Fibroblast of lung (primary cell): ENCODE data around the gene CYP4F22. TPM values are rescaled to one million over a fixed set of nuclear protein-coding genes. Genes with fewer than 3 reads are reported as not detected.
"Not testable (repeated sequence)": the region's sequence is repeated elsewhere in the genome, so short reads cannot be mapped to it uniquely, and the experiment has no call there.

Source experiments
- DNase-seq, 2 donors: peaks; one replicate each; pipeline versions ENCODE4 v3.0.0 to v3.0.0-alpha.2; 2010; ENCODE audit warnings: low read depth in 2 of 2
- H2AFZ ChIP-seq: 2 replicates; pipeline ENCODE4 v1.5.1; 2012; ENCODE audit warnings: low read length, control low read depth, inconsistent platforms
- H3K27ac ChIP-seq: 2 replicates; pipeline ENCODE4 v1.5.1; 2011; ENCODE audit warnings: low read length, control low read depth; ENCODE audit not compliant: insufficient read depth
- H3K27me3 ChIP-seq: 2 replicates; pipeline ENCODE4 v1.5.1; 2011; ENCODE audit warnings: mild to moderate bottlenecking, low read length; ENCODE audit not compliant: control insufficient read depth, insufficient read depth
- H3K36me3 ChIP-seq: 2 replicates; pipeline ENCODE4 v1.5.1; 2011; ENCODE audit warnings: low read length; ENCODE audit not compliant: control insufficient read depth, insufficient read depth
- H3K4me1 ChIP-seq: 2 replicates; pipeline ENCODE4 v1.5.1; 2011; ENCODE audit warnings: low read length; ENCODE audit not compliant: control insufficient read depth, insufficient read depth; ENCODE audit errors: extremely low read depth
- H3K4me2 ChIP-seq: 2 replicates; pipeline ENCODE4 v1.5.1; 2011; ENCODE audit warnings: low read length, control low read depth; ENCODE audit not compliant: insufficient read depth; ENCODE audit errors: extremely low read depth
- H3K4me3 ChIP-seq, 4 experiments: fragments of 200-600 bp in 1 of 4; sonication (generic) in 1 of 4; replicated peaks in 1 of 4; 2 replicates each; pipeline ENCODE4 v1.5.1; 2011 to 2016; ENCODE audit warnings: low read length in 4 of 4, low read depth in 3 of 4, mild to moderate bottlenecking in 3 of 4, control low read depth in 2 of 4, inconsistent platforms in 1 of 4, mixed read lengths in 1 of 4; ENCODE audit not compliant: insufficient read depth in 1 of 4; ENCODE audit errors: control extremely low read depth in 1 of 4
- H3K79me2 ChIP-seq: 2 replicates; pipeline ENCODE4 v1.5.1; 2012; ENCODE audit warnings: mild to moderate bottlenecking, low read length, inconsistent platforms; ENCODE audit not compliant: control insufficient read depth, insufficient read depth
- H3K9ac ChIP-seq: 2 replicates; pipeline ENCODE4 v1.5.1; 2011; ENCODE audit warnings: mild to moderate bottlenecking, low read length, control low read depth; ENCODE audit not compliant: insufficient read depth
- H3K9me3 ChIP-seq: 2 replicates; pipeline ENCODE4 v1.5.1; 2012; ENCODE audit warnings: low read depth, low read length; ENCODE audit not compliant: control insufficient read depth, insufficient read depth
- H4K20me1 ChIP-seq: 2 replicates; pipeline ENCODE4 v1.5.1; 2011; ENCODE audit warnings: low read length; ENCODE audit not compliant: control insufficient read depth, insufficient read depth; ENCODE audit errors: extremely low read depth
- EZH2 ChIP-seq: IDR thresholded peaks from 2 replicates; pipeline ENCODE4 v1.5.1; 2012; ENCODE audit warnings: low read length, control low read depth, mild to moderate bottlenecking; ENCODE audit errors: missing control alignments
- polyA plus RNA-seq, 2 donors: library from polyadenylated mRNA; depleted of rRNA in 1 of 2; stranded (reverse) in 1 of 2; unstranded in 1 of 2; fragments of >200 nt; gene quantifications; 2 replicates each; pipeline ENCODE4 v1.2.1, GENCODE V29; 2011 to 2012; ENCODE audit warnings: missing spikeins in 1 of 2
- total RNA-seq: library from RNA; depleted of rRNA; stranded (reverse); fragments of >200 nt; gene quantifications from 2 replicates; pipeline ENCODE4 v1.2.1, GENCODE V29; 2014
- TF ChIP-seq, protein P1 (sequence below), 2 donors: IDR thresholded peaks in 1 of 2; conservative IDR thresholded peaks in 1 of 2; 1 replicate in 1 of 2; 2 replicates in 1 of 2; pipeline ENCODE4 v1.5.1; 2011 to 2012; ENCODE audit warnings: low read length in 2 of 2, control low read depth in 1 of 2, inconsistent platforms in 1 of 2, low read depth in 1 of 2, mild to moderate bottlenecking in 1 of 2

CYP4F22 gene
- total and polyA plus RNA-seq, 2 donors (not counting 1 experiment from before 2014, with no cell fraction given): not detected

DNA sequence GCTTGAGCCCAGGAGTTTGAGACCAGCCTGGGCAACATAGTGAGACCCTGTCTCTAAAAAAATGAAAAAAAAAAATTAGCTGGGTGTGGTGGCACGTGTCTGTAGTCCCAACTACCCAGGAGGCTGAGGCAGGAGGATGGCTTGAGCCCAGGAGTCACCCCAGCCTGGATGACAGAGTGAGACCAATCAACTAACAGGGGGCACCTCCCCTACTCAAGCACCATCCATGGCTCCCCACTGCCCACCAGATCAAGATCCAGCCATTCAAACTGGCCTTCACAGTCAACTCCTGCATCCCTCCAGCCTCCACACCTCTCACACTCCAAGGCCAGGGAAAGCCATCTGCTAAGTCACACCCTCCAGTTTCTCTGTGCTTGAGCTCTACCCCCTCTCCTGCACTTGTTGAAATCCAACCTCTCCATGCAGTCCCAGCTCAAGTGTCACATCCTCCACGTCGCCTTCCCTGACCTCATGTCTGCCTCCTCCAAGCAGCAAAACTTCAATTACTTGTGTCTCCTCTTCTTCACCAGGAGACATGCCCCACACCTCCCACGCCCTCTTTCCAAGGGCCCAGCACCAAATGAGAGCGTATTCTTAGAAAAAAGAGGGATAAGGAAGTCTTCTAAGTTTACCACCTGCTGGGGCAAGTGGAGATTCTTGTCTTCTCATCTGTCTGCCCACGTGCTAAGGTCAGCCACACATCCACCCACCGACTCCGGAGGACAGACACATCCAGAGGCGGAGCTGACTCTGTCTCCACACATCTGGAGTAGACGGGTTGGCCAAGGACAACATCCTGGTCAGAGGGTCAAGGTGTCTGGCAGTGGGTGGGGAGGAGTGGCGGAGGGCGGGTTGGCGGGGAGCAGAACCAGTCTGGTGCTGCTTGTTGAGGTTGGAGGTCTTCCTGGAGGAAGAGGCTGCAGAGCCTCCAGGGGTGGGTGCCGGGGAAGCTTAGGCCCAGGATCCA lies 974 bp upstream of the CYP4F22 start:
- H3K4me3 ChIP-seq: no peak overlapping the region
- peaks cover 6% of the 10 kb centered on the region for H3K27me3 ChIP-seq
- H3K36me3 ChIP-seq: no peaks in the 10 kb centered on the region
- H4K20me1 ChIP-seq: no peaks in the 10 kb centered on the region
- H3K79me2 ChIP-seq: no peaks in the 10 kb centered on the region
- H3K27ac ChIP-seq: no peak overlapping the region
- no peak overlapping the region for H3K9ac ChIP-seq
- no peak overlapping the region for H3K4me2 ChIP-seq
- TF ChIP-seq EZH2: no peak
- TF ChIP-seq, protein P1, sequence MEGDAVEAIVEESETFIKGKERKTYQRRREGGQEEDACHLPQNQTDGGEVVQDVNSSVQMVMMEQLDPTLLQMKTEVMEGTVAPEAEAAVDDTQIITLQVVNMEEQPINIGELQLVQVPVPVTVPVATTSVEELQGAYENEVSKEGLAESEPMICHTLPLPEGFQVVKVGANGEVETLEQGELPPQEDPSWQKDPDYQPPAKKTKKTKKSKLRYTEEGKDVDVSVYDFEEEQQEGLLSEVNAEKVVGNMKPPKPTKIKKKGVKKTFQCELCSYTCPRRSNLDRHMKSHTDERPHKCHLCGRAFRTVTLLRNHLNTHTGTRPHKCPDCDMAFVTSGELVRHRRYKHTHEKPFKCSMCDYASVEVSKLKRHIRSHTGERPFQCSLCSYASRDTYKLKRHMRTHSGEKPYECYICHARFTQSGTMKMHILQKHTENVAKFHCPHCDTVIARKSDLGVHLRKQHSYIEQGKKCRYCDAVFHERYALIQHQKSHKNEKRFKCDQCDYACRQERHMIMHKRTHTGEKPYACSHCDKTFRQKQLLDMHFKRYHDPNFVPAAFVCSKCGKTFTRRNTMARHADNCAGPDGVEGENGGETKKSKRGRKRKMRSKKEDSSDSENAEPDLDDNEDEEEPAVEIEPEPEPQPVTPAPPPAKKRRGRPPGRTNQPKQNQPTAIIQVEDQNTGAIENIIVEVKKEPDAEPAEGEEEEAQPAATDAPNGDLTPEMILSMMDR (conservative IDR thresholded peaks at IDR 0.05 in 1 of 2, IDR thresholded peaks at IDR 0.05 in 1 of 2; ENCODE audit: low read depth in 1 of 2, low read length in 2 of 2): no peak
- no peak for DNase-seq
- H3K9me3 ChIP-seq: no peaks in the 10 kb centered on the region
- H3K4me1 ChIP-seq: no peaks in the 10 kb centered on the region
- H2AFZ ChIP-seq: no peak overlapping the region

- no peak overlapping the region for H3K27ac ChIP-seq
- TF ChIP-seq, protein P1 (conservative IDR thresholded peaks at IDR 0.05 in 1 of 2, IDR thresholded peaks at IDR 0.05 in 1 of 2; ENCODE audit: low read depth in 1 of 2, low read length in 2 of 2): no peak
- no peak for TF ChIP-seq EZH2
- H3K79me2 ChIP-seq: no peaks in the 10 kb centered on the region
- H3K27me3 ChIP-seq: peaks cover 6% of the 10 kb centered on the region
- no peak overlapping the region for H3K4me2 ChIP-seq
- no peak overlapping the region for H3K9ac ChIP-seq
- H3K9me3 ChIP-seq: no peaks in the 10 kb centered on the region
- H2AFZ ChIP-seq: no peak overlapping the region
- H4K20me1 ChIP-seq: no peaks in the 10 kb centered on the region
- no peaks in the 10 kb centered on the region for H3K36me3 ChIP-seq
- H3K4me1 ChIP-seq: no peaks in the 10 kb centered on the region
- no peak overlapping the region for H3K4me3 ChIP-seq
- DNase-seq: no peak
Observed at GRCh38 chr19:15511671-15512424, 3.5 kb downstream of the CYP4F22 start.

DNA sequence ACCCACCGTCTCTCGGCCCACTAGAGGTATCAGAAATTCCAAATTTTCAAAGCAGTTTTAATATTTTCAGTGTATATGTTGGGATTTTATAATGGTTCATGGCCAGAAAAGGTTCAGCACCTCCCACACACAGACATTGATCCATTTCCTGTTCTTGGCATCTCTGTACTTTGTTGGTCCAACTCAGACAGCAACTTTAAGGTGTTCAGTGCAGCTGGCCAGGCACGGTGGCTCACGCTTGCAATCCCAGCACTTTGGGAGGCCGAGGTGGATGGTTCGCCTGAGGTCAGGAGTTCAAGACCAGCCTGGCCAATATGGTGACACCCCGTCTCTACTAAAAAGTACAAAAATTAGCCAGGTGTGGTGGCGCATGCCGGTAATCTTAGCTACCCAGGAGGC lies 6.9 kb downstream of the CYP4F22 start:
- H3K27ac ChIP-seq, H3K79me2 ChIP-seq, DNase-seq, H3K27me3 ChIP-seq, H2AFZ ChIP-seq, H3K4me3 ChIP-seq, H3K36me3 ChIP-seq, H3K9ac ChIP-seq, H3K9me3 ChIP-seq, H4K20me1 ChIP-seq, H3K4me1 ChIP-seq, H3K4me2 ChIP-seq: not testable (repeated sequence)
